Epithelial cell of proximal tubule (primary cell): ENCODE results near the gene ATP8A2. TPM values are rescaled to one million over a fixed set of nuclear protein-coding genes. Genes with fewer than 3 reads are reported as not detected.
"Not testable (repeated sequence)": the region's sequence is repeated elsewhere in the genome, so short reads cannot be mapped to it uniquely, and the experiment has no call there.

Source experiments
- DNase-seq: peaks from one replicate; pipeline ENCODE4 v3.0.0-alpha.2; 2011; ENCODE audit warnings: low read depth
- H3K4me3 ChIP-seq: 2 replicates; pipeline ENCODE4 v1.5.1; 2011; ENCODE audit warnings: low read depth, mild to moderate bottlenecking, low read length
- total RNA-seq: library from RNA; depleted of rRNA; stranded (reverse); fragments of >200 nt; gene quantifications from 2 replicates; pipeline ENCODE4 v1.2.3, GENCODE V29; 2015
- TF ChIP-seq, protein P1 (sequence below): conservative IDR thresholded peaks from 2 replicates; pipeline ENCODE4 v1.5.1; 2012; ENCODE audit warnings: low read depth, mild to moderate bottlenecking, low read length

Gene ATP8A2
- total RNA-seq, 1 donor from 2014 or later: 2.2 TPM

DNA sequence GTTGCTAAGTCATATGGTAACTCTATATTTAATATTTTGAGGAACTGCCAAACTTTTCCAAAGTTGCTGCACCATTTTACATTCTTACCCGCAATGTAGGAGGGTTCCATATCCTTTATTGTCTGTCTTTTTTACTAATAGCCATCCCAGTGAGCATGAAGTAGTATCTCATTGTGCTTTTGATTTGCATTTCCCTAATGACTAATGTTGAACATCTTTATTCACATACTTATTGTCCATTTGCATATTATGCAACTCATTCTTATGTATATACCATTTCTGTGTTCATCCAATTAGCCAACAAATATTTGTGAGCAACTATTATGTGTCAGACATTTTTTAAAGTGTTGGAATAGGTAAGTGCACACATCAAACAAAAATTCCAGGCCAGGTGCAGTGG lies 20.4 kb upstream of the ATP8A2 start:
- H3K4me3 ChIP-seq: no peak overlapping the region
- TF ChIP-seq, protein P1, sequence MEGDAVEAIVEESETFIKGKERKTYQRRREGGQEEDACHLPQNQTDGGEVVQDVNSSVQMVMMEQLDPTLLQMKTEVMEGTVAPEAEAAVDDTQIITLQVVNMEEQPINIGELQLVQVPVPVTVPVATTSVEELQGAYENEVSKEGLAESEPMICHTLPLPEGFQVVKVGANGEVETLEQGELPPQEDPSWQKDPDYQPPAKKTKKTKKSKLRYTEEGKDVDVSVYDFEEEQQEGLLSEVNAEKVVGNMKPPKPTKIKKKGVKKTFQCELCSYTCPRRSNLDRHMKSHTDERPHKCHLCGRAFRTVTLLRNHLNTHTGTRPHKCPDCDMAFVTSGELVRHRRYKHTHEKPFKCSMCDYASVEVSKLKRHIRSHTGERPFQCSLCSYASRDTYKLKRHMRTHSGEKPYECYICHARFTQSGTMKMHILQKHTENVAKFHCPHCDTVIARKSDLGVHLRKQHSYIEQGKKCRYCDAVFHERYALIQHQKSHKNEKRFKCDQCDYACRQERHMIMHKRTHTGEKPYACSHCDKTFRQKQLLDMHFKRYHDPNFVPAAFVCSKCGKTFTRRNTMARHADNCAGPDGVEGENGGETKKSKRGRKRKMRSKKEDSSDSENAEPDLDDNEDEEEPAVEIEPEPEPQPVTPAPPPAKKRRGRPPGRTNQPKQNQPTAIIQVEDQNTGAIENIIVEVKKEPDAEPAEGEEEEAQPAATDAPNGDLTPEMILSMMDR: no peak
- no peak for DNase-seq

DNA sequence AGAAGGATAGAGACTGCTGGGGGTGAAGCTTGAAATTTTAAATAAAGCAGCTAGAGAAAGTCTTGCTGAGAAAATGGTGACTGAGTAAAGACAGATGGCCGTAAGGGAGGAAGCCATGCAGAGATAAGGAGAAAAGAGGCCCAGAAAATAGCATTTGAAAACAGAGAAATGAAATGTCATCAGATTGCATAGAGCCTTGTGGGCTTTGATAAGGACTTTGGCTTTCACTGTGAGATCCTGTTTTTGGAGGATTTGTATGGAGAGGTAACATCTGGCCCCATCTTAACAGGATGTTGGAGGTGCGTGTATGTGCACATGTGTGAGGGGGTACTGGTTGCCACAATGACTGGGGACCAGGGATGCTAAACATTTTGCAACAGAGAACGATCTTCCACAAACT lies 19.5 kb upstream of the ATP8A2 start:
- no peak for DNase-seq
- TF ChIP-seq, protein P1: no peak
- H3K4me3 ChIP-seq: no peak overlapping the region

DNA sequence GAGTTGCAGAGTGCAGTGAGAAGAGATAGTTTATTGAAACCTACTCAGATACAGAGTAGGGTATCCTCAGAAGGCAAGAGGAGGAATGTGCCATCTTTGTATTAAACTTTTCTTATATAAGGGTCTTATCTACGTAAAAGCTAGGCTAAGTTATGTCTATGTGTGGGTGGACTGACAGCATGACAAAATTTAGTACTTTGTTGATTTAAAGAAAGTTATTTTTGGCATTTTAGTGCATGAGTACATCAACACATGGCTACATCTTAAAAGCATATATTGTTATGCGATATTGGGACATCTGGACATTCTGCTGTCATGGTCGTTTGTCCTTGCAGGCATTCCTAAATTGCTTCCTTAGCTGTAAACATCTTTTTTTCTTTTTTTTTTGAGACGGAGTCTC lies 19.0 kb upstream of the ATP8A2 start:
- no peak overlapping the region for H3K4me3 ChIP-seq
- DNase-seq: no peak
- TF ChIP-seq, protein P1: no peak

DNA sequence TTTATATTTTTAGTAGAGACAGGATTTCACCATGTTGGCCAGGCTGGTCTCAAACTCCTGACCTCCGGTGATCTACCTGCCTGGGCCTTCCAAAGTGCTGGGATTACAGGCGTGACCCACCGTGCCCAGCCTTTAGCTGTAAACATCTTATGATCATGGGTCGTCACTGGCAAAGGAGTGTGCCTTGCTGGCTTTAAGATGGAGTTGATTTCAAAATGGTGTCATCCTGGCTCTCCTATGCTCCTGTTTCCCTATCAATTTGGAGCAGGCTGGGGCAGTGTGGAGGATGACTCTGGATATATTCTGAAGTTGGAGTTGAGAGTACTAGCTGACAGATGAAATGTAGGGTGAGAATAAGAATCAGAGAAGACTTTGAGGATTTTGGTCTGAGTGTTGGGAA lies 18.4 kb upstream of the ATP8A2 start:
- no peak for DNase-seq
- H3K4me3 ChIP-seq: no peak overlapping the region
- TF ChIP-seq, protein P1: no peak

DNA sequence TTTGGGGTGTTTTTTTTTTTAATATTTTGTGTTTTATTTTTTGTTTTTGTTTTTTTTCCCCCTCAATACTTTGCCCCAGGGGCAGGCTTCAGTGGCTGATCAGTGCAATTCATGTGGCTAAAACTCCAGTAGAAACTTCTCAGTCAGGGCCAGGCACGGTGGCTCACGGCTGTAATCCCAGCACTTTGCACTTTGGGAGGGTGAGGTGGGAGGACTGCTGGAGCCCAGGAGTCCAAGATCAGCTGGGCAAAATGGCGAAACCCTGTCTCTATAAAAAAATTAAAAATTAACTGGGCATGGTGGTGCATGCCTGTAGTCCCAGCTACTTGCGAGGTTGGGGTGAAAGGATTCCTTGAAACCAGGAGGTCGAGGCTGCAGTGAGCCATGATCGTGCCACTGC lies 17.4 kb upstream of the ATP8A2 start:
- no peak for DNase-seq
- TF ChIP-seq, protein P1: no peak
- H3K4me3 ChIP-seq: no peak overlapping the region

DNA sequence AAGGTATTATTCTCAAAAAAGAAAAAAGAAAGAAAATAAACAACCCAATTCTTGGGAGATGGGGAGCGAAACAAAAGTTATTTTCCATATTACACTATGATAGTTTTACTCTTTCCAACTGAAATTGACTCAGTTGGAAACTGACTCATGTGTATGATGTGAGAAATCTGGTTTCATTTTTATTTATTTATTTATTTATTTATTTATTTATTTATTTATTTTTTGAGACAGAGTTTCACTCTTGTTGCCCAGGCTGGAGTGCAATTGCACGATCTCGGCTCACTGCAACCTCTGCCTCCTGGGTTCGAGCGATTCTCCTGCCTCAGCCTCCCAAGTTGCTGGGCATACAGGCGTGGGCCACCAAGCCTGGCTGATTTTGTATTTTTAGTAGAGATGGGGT lies 11.3 kb upstream of the ATP8A2 start:
- not testable (repeated sequence) for H3K4me3 ChIP-seq, DNase-seq

DNA sequence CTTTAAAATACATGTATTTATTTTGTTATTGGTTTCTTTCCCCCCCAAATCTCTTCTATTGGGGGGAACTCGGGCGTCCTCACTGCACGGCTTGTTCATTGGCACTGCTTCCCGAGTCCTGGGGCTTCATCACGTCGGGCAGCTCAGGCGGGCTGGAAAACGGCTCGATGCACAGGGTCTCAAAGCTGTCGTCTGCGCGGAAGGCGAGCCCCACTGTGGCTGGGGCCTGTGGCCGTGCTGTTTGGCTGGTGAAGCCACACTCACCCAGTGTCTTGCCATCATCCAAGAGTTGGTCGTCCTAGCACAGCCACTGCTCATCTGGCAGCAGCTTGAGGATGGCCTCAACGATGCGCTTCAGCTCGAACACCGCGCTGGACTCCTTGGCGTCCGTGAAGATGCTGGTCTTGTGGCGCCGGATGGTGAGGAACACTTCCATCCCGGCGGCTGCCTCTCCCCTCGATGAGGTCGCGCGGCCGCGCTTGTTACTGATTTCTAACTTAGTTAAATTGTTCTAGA lies 6.0 kb upstream of the ATP8A2 start:
- H3K4me3 ChIP-seq: no peak overlapping the region
- DNase-seq: no peak
- TF ChIP-seq, protein P1: no peak
